H1 (cell line): ENCODE measurements around the gene ZSCAN1. TPM values are rescaled to one million over a fixed set of nuclear protein-coding genes. Genes with fewer than 3 reads are reported as not detected.
A peak's percentile ranks its signal among the peaks of the same experiment; 100 is the strongest.

Experiments used
- BACH1 ChIP-seq: IDR thresholded peaks from 2 replicates; pipeline ENCODE4 v1.6.1; 2012; ENCODE audit warnings: low read length, improper control_type of control experiment
- CBX5 ChIP-seq: fragments of 300-800, 300-1000 bp; sonication (generic); IDR thresholded peaks from 2 replicates; pipeline ENCODE4 v1.7.1; 2016; ENCODE audit warnings: antibody characterized with exemption, low read length, low read depth
- CHD1 ChIP-seq: IDR thresholded peaks from 2 replicates; pipeline ENCODE4 v1.6.1; 2012; ENCODE audit warnings: low read depth, low read length, improper control_type of control experiment
- CHD7 ChIP-seq: fragments of 300-600 bp; sonication (generic); IDR thresholded peaks from 2 replicates; pipeline ENCODE4 v1.7.1; 2012; ENCODE audit warnings: low read length, moderate library complexity, mild to moderate bottlenecking, inconsistent platforms; ENCODE audit not compliant: insufficient replicate concordance
- EP300 ChIP-seq, 2 experiments: IDR thresholded peaks; 1 replicate in 1 of 2; 2 replicates in 1 of 2; pipeline ENCODE4 v1.6.1; 2011 to 2012; ENCODE audit warnings: low read depth in 2 of 2, low read length in 2 of 2, mild to moderate bottlenecking in 2 of 2, borderline replicate concordance in 1 of 2, inconsistent platforms in 1 of 2, moderate library complexity in 1 of 2
- JUN ChIP-seq: IDR thresholded peaks from 2 replicates; pipeline ENCODE4 v1.6.1; 2011; ENCODE audit warnings: low read depth, mild to moderate bottlenecking, improper control_type of control experiment, low read length
- MAX ChIP-seq: IDR thresholded peaks from 2 replicates; pipeline ENCODE4 v1.6.1; 2012; ENCODE audit warnings: inconsistent platforms
- PHF8 ChIP-seq: fragments of 200-600 bp; sonication (generic); conservative IDR thresholded peaks from 2 replicates; pipeline ENCODE4 v1.7.1; 2012; ENCODE audit warnings: low read depth, mild to moderate bottlenecking, inconsistent platforms, low read length, moderate library complexity
- SP4 ChIP-seq: IDR thresholded peaks from 2 replicates; pipeline ENCODE4 v1.6.1; 2012; ENCODE audit warnings: low read length, inconsistent platforms
- SRF ChIP-seq: IDR thresholded peaks from 2 replicates; pipeline ENCODE4 v1.6.1; 2011; ENCODE audit warnings: mild to moderate bottlenecking, low read depth, low read length, moderate library complexity
- polyA plus RNA-seq, 7 experiments: library from polyadenylated mRNA; depleted of rRNA in 3 of 7; stranded (reverse) in 5 of 7; unstranded in 2 of 7; fragments of >200 nt in 5 of 7; fragments of 200-250 nt in 2 of 7; gene quantifications; 1 replicate in 5 of 7; 2 replicates in 1 of 7; 4 replicates in 1 of 7; pipeline versions ENCODE4 v1.2.1 to v1.2.3, GENCODE V29; 2011 to 2013; ENCODE audit warnings: missing spikeins in 2 of 7, mixed read lengths in 2 of 7
- total RNA-seq: library from RNA; stranded (reverse); fragmentation: NEBNext Ultra II Directional; extraction: Animal tissue kit (Norgen Biotek cat#: 25700); gene quantifications from 2 replicates; pipeline ENCODE4 v1.2.1, GENCODE V29; 2021

ZSCAN1 gene
- total and polyA plus RNA-seq, 2 of the 8 experiments (the other 6 are each of a cell fraction or from before 2014, with no cell fraction given), result 1.2 to 4.3 TPM

DNA sequence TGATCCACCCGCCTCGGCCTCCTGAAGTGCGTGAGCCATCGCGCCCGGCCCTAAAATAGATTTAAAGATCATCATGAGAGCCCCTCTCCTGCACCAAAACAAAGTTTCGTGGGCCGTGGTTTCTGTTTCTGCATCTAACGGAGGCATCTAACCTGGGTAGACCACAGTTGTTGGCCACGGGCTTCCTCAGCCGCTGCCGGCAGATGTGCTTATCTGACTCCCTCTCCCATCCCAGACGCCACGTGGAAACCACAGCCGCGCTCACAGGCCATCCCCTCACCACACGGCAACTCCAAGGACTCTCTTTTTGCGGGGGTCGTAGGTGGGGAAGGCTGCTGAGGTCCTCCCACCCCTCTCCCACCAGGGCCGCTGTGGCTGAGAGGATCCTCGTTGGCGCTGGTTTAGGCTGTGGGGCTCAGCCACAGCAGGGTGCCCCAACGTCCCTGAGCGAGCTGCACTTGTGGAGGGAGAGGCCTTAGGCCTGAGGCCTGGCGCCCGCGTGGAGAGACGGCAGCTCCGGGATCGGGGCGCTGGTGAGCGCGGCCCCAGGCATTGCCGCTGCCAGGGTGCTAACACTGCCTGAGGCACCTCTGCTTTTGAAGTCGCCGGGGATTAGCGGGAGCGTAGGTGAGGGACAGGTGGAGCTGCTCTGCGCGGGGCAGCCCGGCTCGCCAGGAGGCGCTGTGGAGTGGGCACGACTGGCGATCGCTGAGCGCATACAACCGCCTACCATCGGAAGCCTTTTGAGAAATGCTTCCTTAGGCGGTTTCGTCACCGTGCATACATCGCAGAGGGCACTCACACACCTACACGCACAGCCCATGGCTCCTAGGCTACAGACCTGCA lies 8.9 kb downstream of the ZSCAN1 start (continued):
- TF ChIP-seq CHD1 (no peak), EP300 (IDR thresholded peaks at IDR 0.05; ENCODE audit: borderline replicate concordance in 1 of 2, low read depth in 2 of 2, low read length in 2 of 2) (no peak; a peak in 1 of 3 replicates), CHD7 (no peak), SP4 (no peak), PHF8 (0 out of 2 replicates have a peak, but pooled peaks have one; percentile 22), CBX5 (no peak), JUN (no peak), SRF (no peak), BACH1 (no peak), MAX (peak; percentile 73)
